Upper lobe of left lung (tissue), 6 donors: ENCODE measurements around the gene CPSF4L. TPM values are rescaled to one million over a fixed set of nuclear protein-coding genes. Genes with fewer than 3 reads are reported as not detected.

Source experiments
- ATAC-seq, 2 donors: fragments of 200-7000 bp; cut with Tn5 transposase; one replicate each; pipeline ENCODE4 v1.9.1; 2022; ENCODE audit warnings: mild to moderate bottlenecking in 2 of 2, moderate library complexity in 2 of 2; ENCODE audit not compliant: low FRiP score in 2 of 2
- DNase-seq, 2 donors: peaks; one replicate each; pipeline ENCODE4 v3.0.0-alpha.2; 2019 to 2020
- H3K27ac ChIP-seq, 4 donors: fragments of 200-600 bp; sonication (generic); one replicate each; pipeline ENCODE4 v1.5.1; 2016 to 2019
- H3K27me3 ChIP-seq, 4 donors: fragments of 200-600 bp; sonication (generic); one replicate each; pipeline ENCODE4 v1.5.1; 2017 to 2019
- H3K36me3 ChIP-seq, 4 donors: fragments of 200-600 bp; sonication (generic); one replicate each; pipeline ENCODE4 v1.5.1; 2016 to 2019
- H3K4me1 ChIP-seq, 4 donors: fragments of 200-600 bp; sonication (generic); one replicate each; pipeline ENCODE4 v1.5.1; 2018 to 2019
- H3K4me3 ChIP-seq, 4 donors: fragments of 200-600 bp; sonication (generic); one replicate each; pipeline ENCODE4 v1.5.1; 2017 to 2019; ENCODE audit warnings: mild to moderate bottlenecking in 2 of 4, moderate library complexity in 1 of 4
- H3K9me3 ChIP-seq, 4 donors: fragments of 200-600 bp; sonication (generic); one replicate each; pipeline ENCODE4 v1.5.1; 2018 to 2019
- EP300 ChIP-seq, 4 donors: sonication (generic); formaldehyde crosslinking; IDR thresholded peaks; one replicate each; pipeline ENCODE4 v1.5.1; 2017; ENCODE audit warnings: antibody characterized with exemption in 4 of 4, control low read depth in 2 of 4
- POLR2A ChIP-seq, 4 donors: fragments of 450-650 bp; IDR thresholded peaks; one replicate each; pipeline ENCODE4 v1.5.1; 2016 to 2017; ENCODE audit warnings: antibody characterized with exemption in 4 of 4, mild to moderate bottlenecking in 2 of 4
- POLR2AphosphoS5 ChIP-seq, 2 donors: sonication (generic); formaldehyde crosslinking; IDR thresholded peaks; one replicate each; pipeline ENCODE4 v1.5.1; 2017; ENCODE audit warnings: antibody characterized with exemption in 2 of 2
- WGBS, 2 donors: methylation state at CpG; one replicate each; pipeline ENCODE4 v1.1.5; 2017 to 2018; 5-methylcytosine and 5-hydroxymethylcytosine counted together
- total RNA-seq, 6 donors: library from RNA; depleted of rRNA in 4 of 6; stranded (reverse); fragments of >200 nt in 4 of 6; gene quantifications; one replicate each; pipeline versions ENCODE4 v1.1.0 to v1.2.1, GENCODE V29; 2016 to 2021
- TF ChIP-seq, protein P1 (sequence below), 6 experiments: fragments of 450-650 bp in 4 of 6; fragments of 200-600 bp in 2 of 6; sonication (generic) in 2 of 6; IDR thresholded peaks; one replicate each; pipeline ENCODE4 v1.5.1; 2016 to 2019; ENCODE audit warnings: antibody characterized with exemption in 6 of 6
- donor health status: DM: no; HTN: no; CAD: no; lungs with moderate emphysema.
- donor health status: DM: no; HTN: yes; CAD: no; lungs with severe emphysema.

CPSF4L gene
- total RNA-seq, 6 donors from 2014 or later, result 0.46 TPM; not detected in 5

DNA sequence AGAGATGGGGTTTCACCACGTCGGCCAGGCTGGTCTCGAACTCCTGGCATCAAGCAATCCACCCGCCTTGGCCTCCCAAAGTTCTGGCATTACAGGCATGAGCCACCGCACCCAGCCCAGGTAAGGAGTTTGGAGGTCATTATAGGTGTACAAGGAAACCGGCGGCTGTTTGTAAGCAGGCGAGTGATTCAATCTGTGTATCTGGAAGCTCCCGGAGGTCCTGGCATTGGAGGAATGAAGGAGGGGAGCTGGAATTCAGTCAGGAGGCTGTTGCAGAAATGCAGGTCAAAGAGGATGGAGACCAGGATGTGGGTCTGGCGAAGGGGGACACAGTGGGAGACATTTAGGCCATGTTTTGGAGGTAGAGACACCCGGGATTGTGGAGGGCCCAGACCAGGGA, 31.4 kb upstream of the CPSF4L start:
- DNase-seq, result no peak
- Histone ChIP-seq H3K4me1 (peaks cover 65 to 85% (median 75%) of the 10 kb centered on the region in 4 donors), H3K36me3 (no peaks in the 10 kb centered on the region), H3K4me3 (no peak overlapping the region), H3K27ac (peak overlapping the region; percentile 73 to 93 (median 86)), H3K9me3 (no peaks in the 10 kb centered on the region), H3K27me3 (no peaks in the 10 kb centered on the region)
- TF ChIP-seq EP300 (IDR thresholded peaks at IDR 0.05) (no peak), POLR2A (IDR thresholded peaks at IDR 0.05) (no peak), POLR2AphosphoS5 (IDR thresholded peaks at IDR 0.05) (no peak)
- TF ChIP-seq, protein P1, sequence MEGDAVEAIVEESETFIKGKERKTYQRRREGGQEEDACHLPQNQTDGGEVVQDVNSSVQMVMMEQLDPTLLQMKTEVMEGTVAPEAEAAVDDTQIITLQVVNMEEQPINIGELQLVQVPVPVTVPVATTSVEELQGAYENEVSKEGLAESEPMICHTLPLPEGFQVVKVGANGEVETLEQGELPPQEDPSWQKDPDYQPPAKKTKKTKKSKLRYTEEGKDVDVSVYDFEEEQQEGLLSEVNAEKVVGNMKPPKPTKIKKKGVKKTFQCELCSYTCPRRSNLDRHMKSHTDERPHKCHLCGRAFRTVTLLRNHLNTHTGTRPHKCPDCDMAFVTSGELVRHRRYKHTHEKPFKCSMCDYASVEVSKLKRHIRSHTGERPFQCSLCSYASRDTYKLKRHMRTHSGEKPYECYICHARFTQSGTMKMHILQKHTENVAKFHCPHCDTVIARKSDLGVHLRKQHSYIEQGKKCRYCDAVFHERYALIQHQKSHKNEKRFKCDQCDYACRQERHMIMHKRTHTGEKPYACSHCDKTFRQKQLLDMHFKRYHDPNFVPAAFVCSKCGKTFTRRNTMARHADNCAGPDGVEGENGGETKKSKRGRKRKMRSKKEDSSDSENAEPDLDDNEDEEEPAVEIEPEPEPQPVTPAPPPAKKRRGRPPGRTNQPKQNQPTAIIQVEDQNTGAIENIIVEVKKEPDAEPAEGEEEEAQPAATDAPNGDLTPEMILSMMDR (IDR thresholded peaks at IDR 0.05), result no peak
- ATAC-seq, result no peak
- 76 to 79% methylated on average over 11 of the region's 11 CpGs for WGBS, 2 donors

DNA sequence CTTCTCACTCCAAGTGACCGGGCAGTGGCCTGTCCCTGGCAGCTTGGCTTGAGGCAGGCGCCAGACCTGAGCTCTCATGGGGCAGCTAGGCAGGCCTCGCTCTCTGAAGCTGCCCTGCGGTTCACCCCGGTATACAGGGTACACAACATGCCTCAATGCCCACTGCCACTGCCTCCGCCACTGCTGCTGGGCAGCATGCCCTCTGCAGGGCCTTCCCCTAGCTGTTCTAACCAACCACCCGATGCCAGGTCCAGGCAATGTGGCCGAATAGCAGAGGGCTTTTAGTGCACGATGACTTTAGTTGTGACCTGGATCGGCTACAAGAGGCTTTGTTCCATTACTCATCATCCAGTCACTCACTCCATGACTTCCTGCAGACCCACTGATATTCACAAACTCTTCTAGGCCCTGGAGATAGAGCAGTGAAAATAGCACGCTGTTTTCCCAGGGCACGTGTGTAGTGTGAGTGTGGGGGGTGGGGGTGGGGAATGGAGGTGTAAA, 30.4 kb upstream of the CPSF4L start:
- TF ChIP-seq, protein P1 (IDR thresholded peaks at IDR 0.05), result no peak
- TF ChIP-seq EP300 (IDR thresholded peaks at IDR 0.05) (no peak), POLR2AphosphoS5 (IDR thresholded peaks at IDR 0.05) (peak in 1 of 2 donors; percentile 38), POLR2A (IDR thresholded peaks at IDR 0.05) (peak in 1 of 4 donors; percentile 4)
- ATAC-seq (peak; percentile 11 to 35), DNase-seq (peak in 1 of 2 donors; percentile 62)
- Histone ChIP-seq H3K27ac (peak overlapping the region; percentile 73 to 93 (median 86)), H3K9me3 (no peaks in the 10 kb centered on the region), H3K36me3 (peaks cover 0 to under 1% (median 0%) of the 10 kb centered on the region in 4 donors), H3K27me3 (no peaks in the 10 kb centered on the region), H3K4me1 (peaks cover 68 to 90% (median 80%) of the 10 kb centered on the region in 4 donors), H3K4me3 (peak overlapping the region in 1 of 4 donors; percentile 0)
- WGBS, 2 donors, result 57 to 64% methylated on average over 5 to 10 of the region's 12 CpGs

DNA sequence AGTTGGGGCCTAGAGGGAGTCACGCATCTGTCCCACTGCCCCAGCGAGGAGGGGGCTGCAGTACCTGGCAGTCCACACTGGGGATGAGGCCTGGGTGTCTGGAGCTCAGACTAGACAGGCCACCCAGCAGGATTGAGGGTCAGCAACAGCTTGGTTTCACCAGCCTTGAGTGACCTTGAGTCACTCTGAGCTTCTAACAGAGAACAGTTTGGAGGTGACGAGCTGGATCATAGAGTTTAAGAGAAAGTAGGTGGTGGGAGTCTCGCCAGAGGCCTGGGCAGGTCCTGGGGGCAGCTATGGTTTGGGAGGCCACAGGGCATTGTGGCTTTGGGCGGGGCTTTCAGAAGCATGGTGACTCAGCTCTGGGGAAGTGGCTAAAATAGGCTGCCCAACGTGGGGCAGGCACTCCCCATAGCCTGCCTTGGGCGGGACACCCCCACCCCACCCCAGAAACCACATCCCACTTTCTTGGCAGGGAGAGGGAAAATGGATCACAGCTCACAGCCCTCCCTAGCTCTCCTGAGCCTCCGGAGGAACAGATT, 29.7 kb upstream of the CPSF4L start:
- WGBS, 2 donors, result 36 to 52% methylated on average over 4 to 8 of the region's 8 CpGs
- peaks cover 72 to 93% (median 83%) of the 10 kb centered on the region in 4 donors for H3K4me1 ChIP-seq
- peak overlapping the region in 1 of 4 donors; percentile 0 for H3K4me3 ChIP-seq

DNA sequence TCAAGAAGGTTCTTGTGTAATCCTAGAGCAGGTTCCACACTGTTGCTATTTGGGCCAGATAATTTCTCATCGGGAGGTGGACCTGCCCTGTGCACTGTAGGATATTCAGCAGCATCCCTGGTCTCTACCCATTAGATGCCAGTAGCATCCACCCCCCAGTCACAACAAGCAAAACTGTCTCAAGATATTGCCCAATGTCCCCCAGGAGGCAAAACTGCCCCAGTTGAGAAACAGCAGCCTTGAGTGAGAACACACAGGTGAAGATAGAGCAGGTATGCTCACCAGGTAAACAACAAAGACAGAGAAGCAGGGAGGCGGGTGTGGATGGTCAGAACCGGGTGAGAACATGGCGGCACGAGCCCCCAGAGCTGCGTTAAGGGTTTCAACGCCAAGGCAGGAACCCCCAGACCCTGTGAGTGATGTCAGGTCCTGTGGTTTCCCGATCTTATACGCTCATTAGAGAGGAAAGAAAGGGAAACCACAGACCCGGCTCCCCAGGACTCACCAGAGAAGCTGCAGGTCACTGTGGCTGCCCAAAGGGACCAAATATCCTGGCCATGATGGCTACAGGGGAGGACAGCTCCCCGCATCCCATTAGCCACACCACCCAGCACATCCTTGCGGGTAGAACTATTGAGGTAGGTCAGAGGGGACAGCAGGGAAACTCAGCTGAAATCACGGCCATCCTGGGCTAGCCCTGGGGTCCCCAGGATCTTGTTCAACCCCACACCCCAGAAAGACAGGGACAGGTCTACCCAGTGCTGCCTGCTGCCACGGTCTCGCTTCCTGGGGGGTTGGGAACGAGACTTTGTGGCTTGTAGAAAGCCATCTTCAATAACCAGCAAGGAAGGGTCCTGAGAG, 28.9 kb upstream of the CPSF4L start:
- Histone ChIP-seq H3K27ac (peak overlapping the region; percentile 73 to 93 (median 86)), H3K4me1 (peaks cover 76 to 90% (median 82%) of the 10 kb centered on the region in 4 donors), H3K27me3 (no peaks in the 10 kb centered on the region), H3K4me3 (no peak overlapping the region), H3K36me3 (peaks cover under 1 to 12% (median 7%) of the 10 kb centered on the region in 4 donors), H3K9me3 (no peaks in the 10 kb centered on the region)
- TF ChIP-seq POLR2AphosphoS5 (IDR thresholded peaks at IDR 0.05), result no peak
- no peak for TF ChIP-seq POLR2A (IDR thresholded peaks at IDR 0.05)
- TF ChIP-seq, protein P1 (IDR thresholded peaks at IDR 0.05), result no peak
- TF ChIP-seq EP300 (IDR thresholded peaks at IDR 0.05), result no peak
- ATAC-seq (no peak), DNase-seq (no peak)
- 55 to 81% methylated on average over 11 to 13 of the region's 16 CpGs for WGBS, 2 donors

More for the DNA sequence above, 29.7 kb upstream of the CPSF4L start:
- Histone ChIP-seq H3K9me3 (no peaks in the 10 kb centered on the region), H3K36me3 (peaks cover 0 to 5% (median under 1%) of the 10 kb centered on the region in 4 donors), H3K27me3 (no peaks in the 10 kb centered on the region), H3K27ac (peak overlapping the region; percentile 73 to 93 (median 86))
- TF ChIP-seq EP300 (IDR thresholded peaks at IDR 0.05), result peak in 1 of 4 donors; percentile 15
- TF ChIP-seq POLR2A (IDR thresholded peaks at IDR 0.05), result peak in 1 of 4 donors; percentile 4
- TF ChIP-seq, protein P1 (IDR thresholded peaks at IDR 0.05), result no peak
- peak; percentile 23 to 31 for TF ChIP-seq POLR2AphosphoS5 (IDR thresholded peaks at IDR 0.05)
- ATAC-seq (peak; percentile 78 to 93), DNase-seq (peak in 1 of 2 donors; percentile 92)
